HEK293 (cell line): ENCODE data around the gene FHL5.

Source experiments
- CTCF ChIA-PET: fragments of 350-600 bp; formaldehyde crosslinking; extraction: SDS; loops from one replicate; lab custom pipeline; 2021; ENCODE audit warnings: antibody characterized with exemption; lab: Yijun Ruan, JAX
- POLR2A ChIA-PET: fragments of 300-600 bp; formaldehyde crosslinking; extraction: SDS; loops from one replicate; lab custom pipeline; 2020; ENCODE audit warnings: antibody characterized with exemption, inconsistent platforms; lab: Yijun Ruan, JAX
- H3K27ac ChIP-seq: fragments of 200-500 bp; sonication (Bioruptor generic); 2 replicates; pipeline ENCODE4 v1.5.1; 2014; ENCODE audit warnings: low read depth, low read length, control low read depth, inconsistent platforms; ENCODE audit errors: extremely low read depth
- H3K36me3 ChIP-seq, 2 experiments: fragments of 200-500 bp in 1 of 2; sonication (Bioruptor generic) in 1 of 2; 1 replicate in 1 of 2; 2 replicates in 1 of 2; pipeline ENCODE4 v1.5.1; 2014 to 2017; ENCODE audit warnings: inconsistent platforms in 2 of 2, low read length in 2 of 2; ENCODE audit not compliant: control insufficient read depth in 2 of 2, insufficient read depth in 1 of 2
- H3K4me1 ChIP-seq: fragments of 200-500 bp; sonication (Bioruptor generic); 2 replicates; pipeline ENCODE4 v1.5.1; 2014; ENCODE audit warnings: mild to moderate bottlenecking, low read length, inconsistent platforms; ENCODE audit not compliant: control insufficient read depth, insufficient read depth
- H3K4me3 ChIP-seq: 2 replicates; pipeline ENCODE4 v1.5.1; 2011; ENCODE audit warnings: low read depth, mild to moderate bottlenecking, control low read depth, low read length, moderate library complexity
- H3K9me3 ChIP-seq: fragments of 200-500 bp; sonication (Bioruptor generic); 2 replicates; pipeline ENCODE4 v1.5.1; 2014; ENCODE audit warnings: low read depth, low read length, inconsistent platforms; ENCODE audit not compliant: control insufficient read depth, insufficient read depth
- GFI1B ChIP-seq: fragments of 450-650 bp; formaldehyde crosslinking; IDR thresholded peaks from 2 replicates; pipeline ENCODE4 v1.5.1; 2016; ENCODE audit warnings: missing biosample characterization, missing genetic modification characterization
- KLF16 ChIP-seq: fragments of 450-650 bp; formaldehyde crosslinking; IDR thresholded peaks from 2 replicates; pipeline ENCODE4 v1.5.1; 2017; ENCODE audit warnings: missing biosample characterization, missing genetic modification characterization
- KLF7 ChIP-seq: fragments of 450-650 bp; formaldehyde crosslinking; IDR thresholded peaks from 2 replicates; pipeline ENCODE4 v1.5.1; 2016; ENCODE audit warnings: missing biosample characterization, missing genetic modification characterization, borderline replicate concordance
- PRDM2 ChIP-seq: fragments of 450-650 bp; formaldehyde crosslinking; IDR thresholded peaks from 2 replicates; pipeline ENCODE4 v1.5.1; 2016; ENCODE audit warnings: missing biosample characterization, missing genetic modification characterization, borderline replicate concordance
- SCRT2 ChIP-seq: fragments of 450-650 bp; formaldehyde crosslinking; IDR thresholded peaks from 2 replicates; pipeline ENCODE4 v1.5.1; 2016; ENCODE audit warnings: missing biosample characterization, missing genetic modification characterization
- TCF7L2 ChIP-seq: IDR thresholded peaks from 2 replicates; pipeline ENCODE4 v1.6.1; 2011; ENCODE audit warnings: low read depth, mild to moderate bottlenecking, inconsistent platforms, low read length, moderate library complexity, borderline replicate concordance
- YY1 ChIP-seq: fragments of 450-650 bp; formaldehyde crosslinking; IDR thresholded peaks from 2 replicates; pipeline ENCODE4 v1.5.1; 2018; ENCODE audit warnings: missing biosample characterization, missing genetic modification characterization
- ZNF16 ChIP-seq: fragments of 450-650 bp; formaldehyde crosslinking; IDR thresholded peaks from 2 replicates; pipeline ENCODE4 v1.5.1; 2016; ENCODE audit warnings: low read depth, missing biosample characterization, missing genetic modification characterization
- ZNF174 ChIP-seq: fragments of 450-650 bp; formaldehyde crosslinking; IDR thresholded peaks from 2 replicates; pipeline ENCODE4 v1.5.0; 2017; ENCODE audit warnings: missing biosample characterization, mild to moderate bottlenecking, missing genetic modification characterization
- ZNF19 ChIP-seq: fragments of 450-650 bp; formaldehyde crosslinking; IDR thresholded peaks from 2 replicates; pipeline ENCODE4; 2016; ENCODE audit warnings: missing biosample characterization, missing genetic modification characterization, low read depth
- ZNF223 ChIP-seq: fragments of 450-650 bp; formaldehyde crosslinking; IDR thresholded peaks from 2 replicates; pipeline ENCODE4 v1.5.1; 2016; ENCODE audit warnings: missing biosample characterization, missing genetic modification characterization
- ZNF266 ChIP-seq: fragments of 450-650 bp; formaldehyde crosslinking; IDR thresholded peaks from 2 replicates; pipeline ENCODE4 v1.5.1; 2016; ENCODE audit warnings: missing biosample characterization, missing genetic modification characterization, low read depth
- ZNF335 ChIP-seq: fragments of 450-650 bp; formaldehyde crosslinking; conservative IDR thresholded peaks from 2 replicates; pipeline ENCODE4 v1.5.1; 2016; ENCODE audit warnings: missing biosample characterization, missing genetic modification characterization
- ZNF341 ChIP-seq: fragments of 450-650 bp; formaldehyde crosslinking; IDR thresholded peaks from 2 replicates; pipeline ENCODE4; 2016; ENCODE audit warnings: low read depth, missing biosample characterization, missing genetic modification characterization
- ZNF394 ChIP-seq: fragments of 450-650 bp; formaldehyde crosslinking; IDR thresholded peaks from 2 replicates; pipeline ENCODE4 v1.5.1; 2016; ENCODE audit warnings: missing biosample characterization, missing genetic modification characterization, mild to moderate bottlenecking, moderate library complexity, borderline replicate concordance
- ZNF629 ChIP-seq: fragments of 450-650 bp; formaldehyde crosslinking; IDR thresholded peaks from 2 replicates; pipeline ENCODE4 v1.5.1; 2017; ENCODE audit warnings: missing biosample characterization, missing genetic modification characterization
- ZNF639 ChIP-seq: fragments of 450-650 bp; formaldehyde crosslinking; IDR thresholded peaks from 2 replicates; pipeline ENCODE4 v1.5.1; 2016; ENCODE audit warnings: missing biosample characterization, missing genetic modification characterization
- ZSCAN16 ChIP-seq: fragments of 450-650 bp; formaldehyde crosslinking; IDR thresholded peaks from 2 replicates; pipeline ENCODE4 v1.5.1; 2016; ENCODE audit warnings: missing biosample characterization, missing genetic modification characterization
- TF ChIP-seq, protein P1 (sequence below): fragments of 450-650 bp; formaldehyde crosslinking; IDR thresholded peaks from 2 replicates; pipeline ENCODE4 v1.5.1; 2016; ENCODE audit warnings: missing biosample characterization, missing genetic modification characterization
- TF ChIP-seq, protein P2 (sequence below): fragments of 450-650 bp; formaldehyde crosslinking; optimal IDR thresholded peaks from 2 replicates; pipeline ENCODE3; 2016; ENCODE audit warnings: missing biosample characterization, mild to moderate bottlenecking, missing genetic modification characterization

Gene FHL5

DNA sequence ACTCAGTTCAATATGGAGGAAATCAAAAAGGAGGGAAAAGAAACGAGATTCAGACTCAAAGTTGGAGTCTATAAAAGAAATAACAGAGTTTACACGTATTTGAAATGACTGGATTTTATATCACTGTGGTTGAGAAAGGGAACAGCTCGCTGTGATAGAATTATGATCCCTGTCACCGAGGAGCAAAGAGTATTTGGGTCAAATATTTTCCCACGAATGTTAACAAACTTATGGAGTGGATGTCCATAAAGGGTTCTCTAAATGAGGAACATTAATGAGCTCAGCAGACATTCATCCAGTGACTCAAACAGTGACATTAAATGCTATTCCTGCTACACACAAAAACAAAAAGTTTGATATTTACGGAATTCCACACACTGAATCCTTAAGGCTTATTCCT is 57.9 kb downstream of the FHL5 start:
- Histone ChIP-seq H3K27ac (no peak overlapping the region), H3K4me1 (no peaks in the 10 kb centered on the region), H3K36me3 (no peaks in the 10 kb centered on the region), H3K9me3 (no peaks in the 10 kb centered on the region), H3K4me3 (no peak overlapping the region)
- ChIA-PET CTCF (interaction anchor here (0.7 kb wide), 1 partner anchor 511 kb away, joined by 3 read pairs; no protein-coding TSS in a partner anchor), POLR2A (no interaction called here)
- no peak for TF ChIP-seq ZNF223 (tag by site-specific recombination)
- no peak for TF ChIP-seq ZNF629 (tag by site-specific recombination)
- TF ChIP-seq GFI1B (tag by site-specific recombination), result no peak
- TF ChIP-seq ZNF266 (tag by site-specific recombination), result no peak
- TF ChIP-seq ZNF335, result no peak
- TF ChIP-seq, protein P1, sequence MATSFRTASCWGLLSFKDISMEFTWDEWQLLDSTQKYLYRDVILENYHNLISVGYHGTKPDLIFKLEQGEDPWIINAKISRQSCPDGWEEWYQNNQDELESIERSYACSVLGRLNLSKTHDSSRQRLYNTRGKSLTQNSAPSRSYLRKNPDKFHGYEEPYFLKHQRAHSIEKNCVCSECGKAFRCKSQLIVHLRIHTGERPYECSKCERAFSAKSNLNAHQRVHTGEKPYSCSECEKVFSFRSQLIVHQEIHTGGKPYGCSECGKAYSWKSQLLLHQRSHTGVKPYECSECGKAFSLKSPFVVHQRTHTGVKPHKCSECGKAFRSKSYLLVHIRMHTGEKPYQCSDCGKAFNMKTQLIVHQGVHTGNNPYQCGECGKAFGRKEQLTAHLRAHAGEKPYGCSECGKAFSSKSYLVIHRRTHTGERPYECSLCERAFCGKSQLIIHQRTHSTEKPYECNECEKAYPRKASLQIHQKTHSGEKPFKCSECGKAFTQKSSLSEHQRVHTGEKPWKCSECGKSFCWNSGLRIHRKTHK (tag by site-specific recombination), result no peak
- TF ChIP-seq SCRT2, result no peak
- no peak for TF ChIP-seq ZNF16 (tag by site-specific recombination)
- no peak for TF ChIP-seq ZSCAN16
- no peak for TF ChIP-seq ZNF174 (tag by site-specific recombination)
- TF ChIP-seq KLF16 (tag by site-specific recombination), result no peak
- no peak for TF ChIP-seq TCF7L2
- TF ChIP-seq PRDM2 (tag by site-specific recombination), result no peak
- no peak for TF ChIP-seq ZNF341
- TF ChIP-seq, protein P2, sequence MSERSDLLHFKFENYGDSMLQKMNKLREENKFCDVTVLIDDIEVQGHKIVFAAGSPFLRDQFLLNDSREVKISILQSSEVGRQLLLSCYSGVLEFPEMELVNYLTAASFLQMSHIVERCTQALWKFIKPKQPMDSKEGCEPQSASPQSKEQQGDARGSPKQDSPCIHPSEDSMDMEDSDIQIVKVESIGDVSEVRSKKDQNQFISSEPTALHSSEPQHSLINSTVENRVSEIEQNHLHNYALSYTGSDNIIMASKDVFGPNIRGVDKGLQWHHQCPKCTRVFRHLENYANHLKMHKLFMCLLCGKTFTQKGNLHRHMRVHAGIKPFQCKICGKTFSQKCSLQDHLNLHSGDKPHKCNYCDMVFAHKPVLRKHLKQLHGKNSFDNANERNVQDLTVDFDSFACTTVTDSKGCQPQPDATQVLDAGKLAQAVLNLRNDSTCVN (tag by site-specific recombination), result no peak
- no peak for TF ChIP-seq ZNF639 (tag by site-specific recombination)
- TF ChIP-seq KLF7 (tag by site-specific recombination), result no peak
- TF ChIP-seq YY1 (tag by site-specific recombination), result no peak
- no peak for TF ChIP-seq ZNF19
- TF ChIP-seq ZNF394 (tag by site-specific recombination), result no peak
